Astrocyte (in vitro differentiated cells and primary cell): ENCODE results near the gene SRC. TPM values are rescaled to one million over a fixed set of nuclear protein-coding genes. Genes with fewer than 3 reads are reported as not detected.

Experiments
- DNase-seq: peaks from one replicate; pipeline ENCODE4 v3.0.0-alpha.2; 2010; ENCODE audit warnings: low read depth
- FAIRE-seq: peaks from 2 replicates; lab custom pipeline; 2011; peaks lifted over from hg19 to GRCh38; lab: Jason Lieb, UNC
- H2AFZ ChIP-seq: 2 replicates; pipeline ENCODE4 v1.6.0; 2012; ENCODE audit warnings: low read depth, low read length, inconsistent platforms
- H3K27ac ChIP-seq: 2 replicates; pipeline ENCODE4 v1.5.1; 2011; ENCODE audit warnings: low read depth, low read length, inconsistent platforms
- H3K27me3 ChIP-seq: 2 replicates; pipeline ENCODE4 v1.6.0; 2011; ENCODE audit warnings: low read length, inconsistent platforms; ENCODE audit not compliant: insufficient read depth
- H3K36me3 ChIP-seq: 2 replicates; pipeline ENCODE4 v1.5.1; 2011; ENCODE audit warnings: low read length, inconsistent platforms; ENCODE audit not compliant: insufficient read depth
- H3K4me1 ChIP-seq: 2 replicates; pipeline ENCODE4 v1.5.1; 2011; ENCODE audit warnings: low read length, inconsistent platforms; ENCODE audit not compliant: insufficient read depth
- H3K4me2 ChIP-seq: 2 replicates; pipeline ENCODE4 v1.6.0; 2012; ENCODE audit warnings: low read length, inconsistent platforms
- H3K4me3 ChIP-seq: 2 replicates; pipeline ENCODE4 v1.5.1; 2011; ENCODE audit warnings: low read depth, mild to moderate bottlenecking, low read length, inconsistent platforms; ENCODE audit not compliant: insufficient read depth
- H3K79me2 ChIP-seq: 2 replicates; pipeline ENCODE4 v1.6.0; 2012; ENCODE audit warnings: mild to moderate bottlenecking, low read length, inconsistent platforms; ENCODE audit not compliant: insufficient read depth
- H3K9ac ChIP-seq: 2 replicates; pipeline ENCODE4 v1.6.0; 2012; ENCODE audit warnings: mild to moderate bottlenecking, low read length, inconsistent platforms
- H3K9me3 ChIP-seq: 2 replicates; pipeline ENCODE4 v1.5.1; 2012; ENCODE audit warnings: low read depth, mild to moderate bottlenecking, low read length, inconsistent platforms; ENCODE audit not compliant: insufficient read depth
- H4K20me1 ChIP-seq: 2 replicates; pipeline ENCODE4 v1.6.0; 2012; ENCODE audit warnings: low read length, inconsistent platforms; ENCODE audit not compliant: insufficient read depth
- H3K27ac Mint-ChIP-seq: one replicate; pipeline ENCODE4 v1.8.0; 2021; ENCODE audit warnings: mild to moderate bottlenecking, mixed read lengths; ENCODE audit not compliant: unreplicated experiment
- H3K27me3 Mint-ChIP-seq: one replicate; pipeline ENCODE4 v1.8.0; 2021; ENCODE audit warnings: low read depth, mixed read lengths; ENCODE audit not compliant: unreplicated experiment
- H3K36me3 Mint-ChIP-seq: one replicate; pipeline ENCODE4 v1.8.0; 2021; ENCODE audit warnings: low read depth, mixed read lengths; ENCODE audit not compliant: unreplicated experiment
- H3K4me1 Mint-ChIP-seq: one replicate; pipeline ENCODE4 v1.8.0; 2021; ENCODE audit warnings: low read depth, mixed read lengths; ENCODE audit not compliant: unreplicated experiment
- H3K4me3 Mint-ChIP-seq: one replicate; pipeline ENCODE4 v1.8.0; 2021; ENCODE audit warnings: mild to moderate bottlenecking, moderate library complexity, mixed read lengths; ENCODE audit not compliant: unreplicated experiment
- H3K9me3 Mint-ChIP-seq: one replicate; pipeline ENCODE4 v1.8.0; 2021; ENCODE audit warnings: mild to moderate bottlenecking, mixed read lengths; ENCODE audit not compliant: unreplicated experiment
- EZH2 ChIP-seq: IDR thresholded peaks from 2 replicates; pipeline ENCODE4 v1.6.1; 2012; ENCODE audit warnings: mild to moderate bottlenecking, low read length, inconsistent platforms; ENCODE audit not compliant: insufficient read depth
- total RNA-seq: library from RNA; stranded (reverse); gene quantifications from 2 replicates; pipeline ENCODE4 v1.2.1, GENCODE V29; 2021
- TF ChIP-seq, protein P1 (sequence below): IDR thresholded peaks from 2 replicates; pipeline ENCODE4 v1.5.1; 2011; ENCODE audit warnings: low read depth, mild to moderate bottlenecking, inconsistent platforms, low read length, moderate library complexity; ENCODE audit not compliant: insufficient read depth

The SRC gene
- total RNA-seq, 1 donor from 2014 or later, result 33.4 TPM

GRCh38 chr20:37397076-37397953 is 51.4 kb downstream of the SRC start:
- Histone ChIP-seq H3K9me3 (no peaks in the 10 kb centered on the region), H3K27ac (no peak overlapping the region), H3K9ac (no peak overlapping the region), H3K36me3 (no peaks in the 10 kb centered on the region), H4K20me1 (peaks cover 14% of the 10 kb centered on the region), H3K4me2 (no peak overlapping the region), H3K27me3 (no peaks in the 10 kb centered on the region), H3K4me1 (no peaks in the 10 kb centered on the region), H3K79me2 (no peaks in the 10 kb centered on the region), H2AFZ (no peak overlapping the region), H3K4me3 (no peak overlapping the region)
- FAIRE-seq (no peak), DNase-seq (no peak)
- TF ChIP-seq, protein P1, sequence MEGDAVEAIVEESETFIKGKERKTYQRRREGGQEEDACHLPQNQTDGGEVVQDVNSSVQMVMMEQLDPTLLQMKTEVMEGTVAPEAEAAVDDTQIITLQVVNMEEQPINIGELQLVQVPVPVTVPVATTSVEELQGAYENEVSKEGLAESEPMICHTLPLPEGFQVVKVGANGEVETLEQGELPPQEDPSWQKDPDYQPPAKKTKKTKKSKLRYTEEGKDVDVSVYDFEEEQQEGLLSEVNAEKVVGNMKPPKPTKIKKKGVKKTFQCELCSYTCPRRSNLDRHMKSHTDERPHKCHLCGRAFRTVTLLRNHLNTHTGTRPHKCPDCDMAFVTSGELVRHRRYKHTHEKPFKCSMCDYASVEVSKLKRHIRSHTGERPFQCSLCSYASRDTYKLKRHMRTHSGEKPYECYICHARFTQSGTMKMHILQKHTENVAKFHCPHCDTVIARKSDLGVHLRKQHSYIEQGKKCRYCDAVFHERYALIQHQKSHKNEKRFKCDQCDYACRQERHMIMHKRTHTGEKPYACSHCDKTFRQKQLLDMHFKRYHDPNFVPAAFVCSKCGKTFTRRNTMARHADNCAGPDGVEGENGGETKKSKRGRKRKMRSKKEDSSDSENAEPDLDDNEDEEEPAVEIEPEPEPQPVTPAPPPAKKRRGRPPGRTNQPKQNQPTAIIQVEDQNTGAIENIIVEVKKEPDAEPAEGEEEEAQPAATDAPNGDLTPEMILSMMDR, result no peak
- TF ChIP-seq EZH2, result no peak
- Mint-ChIP-seq H3K36me3 (peaks cover 14% of the 10 kb centered on the region), H3K4me1 (peaks cover 16% of the 10 kb centered on the region), H3K4me3 (peak overlapping the region; percentile 9), H3K27me3 (no peaks in the 10 kb centered on the region), H3K27ac (peak overlapping the region; percentile 89), H3K9me3 (no peaks in the 10 kb centered on the region)

DNA sequence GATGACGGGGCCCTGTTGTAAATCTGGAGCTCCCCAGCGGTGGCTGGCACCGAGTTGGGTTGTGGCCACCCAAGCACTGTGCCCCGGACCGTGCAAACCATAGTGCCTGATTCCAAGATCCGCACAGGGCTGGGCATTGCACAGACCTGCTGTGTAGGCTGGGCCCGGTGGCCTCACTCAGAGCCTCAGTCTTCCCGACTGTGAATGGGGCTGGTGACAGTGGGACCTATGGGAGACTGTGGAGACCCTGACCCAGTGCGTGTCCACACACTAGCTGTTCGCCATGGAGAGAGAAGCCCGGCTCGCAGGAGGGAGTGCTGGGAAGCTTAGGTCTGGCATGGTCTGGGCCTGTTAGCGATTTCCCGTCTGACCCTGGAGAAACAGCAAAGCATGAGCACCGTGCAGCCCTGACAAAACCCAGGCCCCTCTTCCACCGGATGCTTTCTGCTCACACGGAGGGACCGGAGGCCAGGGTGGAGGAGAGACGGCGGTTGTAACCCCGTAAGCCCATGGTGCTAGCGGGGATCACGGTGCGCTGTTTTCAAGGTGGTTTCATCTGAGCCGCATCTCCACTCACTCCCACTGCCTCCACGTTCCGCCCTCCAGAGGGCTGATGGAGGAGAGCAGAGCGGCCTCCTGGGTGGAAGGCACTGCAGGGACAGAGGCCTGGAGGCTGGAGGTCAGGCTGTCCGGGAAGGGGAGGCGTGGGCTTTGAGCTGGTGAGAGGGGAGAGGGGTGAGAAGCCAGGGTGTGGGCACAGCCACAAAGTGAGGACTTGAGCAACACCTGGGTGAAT is 52.2 kb downstream of the SRC start:
- Mint-ChIP-seq H3K4me1 (peaks cover 16% of the 10 kb centered on the region), H3K4me3 (no peak overlapping the region), H3K9me3 (no peaks in the 10 kb centered on the region), H3K27ac (no peak overlapping the region), H3K36me3 (peaks cover 19% of the 10 kb centered on the region), H3K27me3 (no peaks in the 10 kb centered on the region)
- H3K9ac ChIP-seq, result no peak overlapping the region
- no peak for TF ChIP-seq EZH2
- TF ChIP-seq, protein P1, result no peak
- no peak overlapping the region for H2AFZ ChIP-seq
- no peaks in the 10 kb centered on the region for H3K27me3 ChIP-seq
- H4K20me1 ChIP-seq, result peaks cover 14% of the 10 kb centered on the region
- no peak for FAIRE-seq
- no peak overlapping the region for H3K4me3 ChIP-seq
- no peak overlapping the region for H3K4me2 ChIP-seq
- no peaks in the 10 kb centered on the region for H3K36me3 ChIP-seq
- no peaks in the 10 kb centered on the region for H3K79me2 ChIP-seq
- no peaks in the 10 kb centered on the region for H3K4me1 ChIP-seq
- H3K27ac ChIP-seq, result no peak overlapping the region
- no peaks in the 10 kb centered on the region for H3K9me3 ChIP-seq
- DNase-seq, result no peak
